ENCODE data around the gene IRAK1.

IRAK1 gene

DNA sequence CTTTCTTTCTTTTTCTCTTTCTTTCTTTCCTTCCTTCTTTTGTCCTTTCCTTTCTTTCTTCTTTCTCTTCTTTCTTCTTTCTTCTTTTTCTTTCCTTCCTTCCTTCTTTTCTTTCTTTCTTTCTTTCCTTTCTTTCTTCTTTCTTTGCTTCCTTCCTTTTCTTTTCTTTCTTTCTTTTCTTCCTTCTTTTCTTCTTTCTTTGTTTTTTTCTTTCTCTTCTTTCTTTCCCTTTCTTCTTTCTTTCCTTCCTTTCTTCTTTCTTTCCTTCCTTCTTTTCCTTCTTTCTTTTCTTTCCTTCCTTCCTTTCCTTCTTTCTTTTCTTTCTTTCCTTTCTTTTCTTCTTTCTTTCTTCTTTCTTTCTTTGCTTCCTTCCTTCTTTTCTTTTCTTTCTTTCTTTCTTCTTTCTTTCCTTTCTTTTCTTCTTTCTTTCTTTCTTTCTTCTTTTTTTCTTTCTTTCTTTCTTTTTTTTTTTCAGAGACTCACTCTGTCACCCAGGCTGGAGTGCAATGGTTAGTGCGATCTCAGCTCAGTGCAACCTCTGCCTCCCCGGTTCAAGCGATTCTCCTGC is 28.6 kb downstream of the IRAK1 start:
- no peak for ATAC-seq
- TF ChIP-seq, protein P1, sequence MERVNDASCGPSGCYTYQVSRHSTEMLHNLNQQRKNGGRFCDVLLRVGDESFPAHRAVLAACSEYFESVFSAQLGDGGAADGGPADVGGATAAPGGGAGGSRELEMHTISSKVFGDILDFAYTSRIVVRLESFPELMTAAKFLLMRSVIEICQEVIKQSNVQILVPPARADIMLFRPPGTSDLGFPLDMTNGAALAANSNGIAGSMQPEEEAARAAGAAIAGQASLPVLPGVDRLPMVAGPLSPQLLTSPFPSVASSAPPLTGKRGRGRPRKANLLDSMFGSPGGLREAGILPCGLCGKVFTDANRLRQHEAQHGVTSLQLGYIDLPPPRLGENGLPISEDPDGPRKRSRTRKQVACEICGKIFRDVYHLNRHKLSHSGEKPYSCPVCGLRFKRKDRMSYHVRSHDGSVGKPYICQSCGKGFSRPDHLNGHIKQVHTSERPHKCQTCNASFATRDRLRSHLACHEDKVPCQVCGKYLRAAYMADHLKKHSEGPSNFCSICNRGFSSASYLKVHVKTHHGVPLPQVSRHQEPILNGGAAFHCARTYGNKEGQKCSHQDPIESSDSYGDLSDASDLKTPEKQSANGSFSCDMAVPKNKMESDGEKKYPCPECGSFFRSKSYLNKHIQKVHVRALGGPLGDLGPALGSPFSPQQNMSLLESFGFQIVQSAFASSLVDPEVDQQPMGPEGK (CRISPR knock-in tag; IDR thresholded peaks at IDR 0.05; ENCODE audit: borderline replicate concordance) = no peak
- TF ChIP-seq TSHZ2 (CRISPR knock-in tag; IDR thresholded peaks at IDR 0.05) = no peak
- no peak for TF ChIP-seq TOX (CRISPR knock-in tag; IDR thresholded peaks at IDR 0.05; ENCODE audit: borderline replicate concordance)

DNA sequence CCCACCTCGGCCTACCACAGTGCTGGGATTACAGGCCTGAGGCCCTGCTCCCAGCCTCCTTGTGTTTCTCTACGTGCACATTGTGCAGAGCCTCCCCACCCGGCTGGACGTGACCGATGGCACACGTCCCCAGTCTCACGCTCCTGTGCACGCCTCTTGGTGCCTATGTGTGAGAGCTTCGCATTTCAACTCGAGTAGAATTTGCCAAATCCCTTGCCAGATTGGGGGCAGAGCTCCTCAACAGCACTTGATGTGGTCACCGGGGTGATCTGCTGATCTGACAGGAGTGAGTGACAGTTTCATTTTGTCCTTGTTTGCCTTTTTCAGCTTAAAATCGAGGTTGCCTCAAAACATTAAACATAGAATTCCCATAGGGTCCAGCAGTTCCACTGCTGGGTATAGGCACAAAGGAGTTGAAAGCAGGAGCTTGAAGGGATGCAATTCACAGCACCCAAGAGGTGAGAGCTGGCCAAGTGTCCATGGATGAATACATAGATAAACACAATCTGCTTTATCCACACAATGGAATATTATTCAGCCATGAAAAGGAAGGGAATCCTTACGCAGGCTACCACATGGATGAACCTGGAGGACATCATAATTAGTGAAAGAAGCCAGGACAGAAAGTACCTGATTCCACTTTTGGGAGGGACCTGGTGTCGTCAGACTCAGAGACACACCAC is 29.6 kb downstream of the IRAK1 start:
- TF ChIP-seq TCF4 (CRISPR knock-in tag; IDR thresholded peaks at IDR 0.05; ENCODE audit: borderline replicate concordance) (no peak), ZC3H10 (CRISPR knock-in tag; IDR thresholded peaks at IDR 0.05) (no peak), ESRRG (CRISPR knock-in tag; IDR thresholded peaks at IDR 0.05) (no peak), CSRNP3 (CRISPR knock-in tag; IDR thresholded peaks at IDR 0.05) (no peak), ZFP3 (CRISPR knock-in tag; IDR thresholded peaks at IDR 0.05) (no peak), ZNF8 (CRISPR knock-in tag; IDR thresholded peaks at IDR 0.05) (no peak), CREB5 (CRISPR knock-in tag; IDR thresholded peaks at IDR 0.05; ENCODE audit: low read depth) (no peak), BACH2 (CRISPR knock-in tag; IDR thresholded peaks at IDR 0.05; ENCODE audit: borderline replicate concordance) (no peak), ZFP30 (CRISPR knock-in tag; IDR thresholded peaks at IDR 0.05) (no peak), CSDC2 (CRISPR knock-in tag; IDR thresholded peaks at IDR 0.05) (no peak), RARB (CRISPR knock-in tag; IDR thresholded peaks at IDR 0.05) (no peak)
- TF ChIP-seq, protein P2, sequence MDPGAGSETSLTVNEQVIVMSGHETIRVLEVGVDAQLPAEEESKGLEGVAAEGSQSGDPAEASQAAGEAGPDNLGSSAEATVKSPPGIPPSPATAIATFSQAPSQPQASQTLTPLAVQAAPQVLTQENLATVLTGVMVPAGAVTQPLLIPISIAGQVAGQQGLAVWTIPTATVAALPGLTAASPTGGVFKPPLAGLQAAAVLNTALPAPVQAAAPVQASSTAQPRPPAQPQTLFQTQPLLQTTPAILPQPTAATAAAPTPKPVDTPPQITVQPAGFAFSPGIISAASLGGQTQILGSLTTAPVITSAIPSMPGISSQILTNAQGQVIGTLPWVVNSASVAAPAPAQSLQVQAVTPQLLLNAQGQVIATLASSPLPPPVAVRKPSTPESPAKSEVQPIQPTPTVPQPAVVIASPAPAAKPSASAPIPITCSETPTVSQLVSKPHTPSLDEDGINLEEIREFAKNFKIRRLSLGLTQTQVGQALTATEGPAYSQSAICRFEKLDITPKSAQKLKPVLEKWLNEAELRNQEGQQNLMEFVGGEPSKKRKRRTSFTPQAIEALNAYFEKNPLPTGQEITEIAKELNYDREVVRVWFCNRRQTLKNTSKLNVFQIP (CRISPR knock-in tag; IDR thresholded peaks at IDR 0.05; ENCODE audit: borderline replicate concordance, low read depth) = no peak
- ATAC-seq = no peak

DNA sequence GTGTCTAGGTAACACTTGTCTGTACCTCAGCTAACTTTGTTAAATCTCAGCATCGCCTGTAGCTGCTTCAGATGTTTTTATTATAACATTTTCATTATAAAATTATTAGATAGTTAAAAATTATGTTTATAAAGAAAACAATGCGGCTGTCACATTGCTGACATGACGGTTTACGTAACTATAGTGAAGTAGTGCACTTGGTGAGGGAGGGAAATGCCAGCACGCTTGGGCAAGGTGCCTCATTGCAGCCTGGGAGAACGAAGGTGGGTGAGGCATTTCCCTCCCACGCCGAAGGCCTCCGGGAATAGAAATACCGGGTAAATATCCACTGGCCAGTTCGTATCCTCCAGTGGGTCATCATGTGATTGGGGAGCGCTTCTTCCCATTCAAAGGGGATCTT is 31.2 kb downstream of the IRAK1 start:
- no peak for ATAC-seq
- no peak for TF ChIP-seq ZFP30 (CRISPR knock-in tag; IDR thresholded peaks at IDR 0.05)
- TF ChIP-seq, protein P2 (CRISPR knock-in tag; IDR thresholded peaks at IDR 0.05; ENCODE audit: borderline replicate concordance, low read depth) = no peak
- TF ChIP-seq ZNF70 (CRISPR knock-in tag; IDR thresholded peaks at IDR 0.05) = no peak
- no peak for TF ChIP-seq ISL1 (CRISPR knock-in tag; IDR thresholded peaks at IDR 0.05)
- no peak for TF ChIP-seq RARB (CRISPR knock-in tag; IDR thresholded peaks at IDR 0.05)

Measured in SK-N-SH treated with all-trans-retinoic acid at 6 μM for 48 hours (cell line).